Kidney (tissue), 14 donors: ENCODE results near the gene OLFML1. TPM values are rescaled to one million over a fixed set of nuclear protein-coding genes. Genes with fewer than 3 reads are reported as not detected.
A peak's percentile ranks its signal among the peaks of the same experiment; 100 is the strongest.

ENCODE experiments used
- DNase-seq, 5 donors: peaks; one replicate each; pipeline ENCODE4 v3.0.0-alpha.2; 2013 to 2020
- FAIRE-seq: peaks from 2 replicates; lab custom pipeline; 2012; peaks lifted over from hg19 to GRCh38; lab: Jason Lieb, UNC
- H3K27ac ChIP-seq, 2 donors: one replicate each; pipeline ENCODE4 v1.7.0; 2013; ENCODE audit warnings: low read depth in 2 of 2, low read length in 2 of 2, inconsistent platforms in 1 of 2
- H3K27me3 ChIP-seq: one replicate; pipeline ENCODE4 v1.7.1; 2013; ENCODE audit warnings: low read length, inconsistent platforms; ENCODE audit not compliant: control insufficient read depth, insufficient read depth
- H3K36me3 ChIP-seq, 3 donors: one replicate each; pipeline versions ENCODE4 v1.7.0 to v1.7.1; 2013; ENCODE audit warnings: low read length in 3 of 3, control low read depth in 1 of 3, inconsistent platforms in 1 of 3; ENCODE audit not compliant: insufficient read depth in 3 of 3, control insufficient read depth in 2 of 3
- H3K4me1 ChIP-seq, 3 donors: one replicate each; pipeline versions ENCODE4 v1.7.0 to v1.7.1; 2013; ENCODE audit warnings: low read length in 3 of 3, inconsistent platforms in 1 of 3, low read depth in 1 of 3; ENCODE audit not compliant: control insufficient read depth in 2 of 3, insufficient read depth in 2 of 3
- H3K4me3 ChIP-seq, 3 donors: one replicate each; pipeline versions ENCODE4 v1.7.0 to v1.8.1; 2013; ENCODE audit warnings: low read length in 3 of 3, control low read depth in 1 of 3, inconsistent platforms in 1 of 3
- H3K9ac ChIP-seq, 3 donors: one replicate each; pipeline versions ENCODE4 v1.7.0 to v1.7.1; 2013; ENCODE audit warnings: low read length in 3 of 3, control low read depth in 1 of 3, inconsistent platforms in 1 of 3
- H3K9me3 ChIP-seq, 3 donors: one replicate each; pipeline versions ENCODE4 v1.7.0 to v1.7.1; 2013; ENCODE audit warnings: low read length in 3 of 3, control low read depth in 1 of 3, inconsistent platforms in 1 of 3; ENCODE audit not compliant: control insufficient read depth in 2 of 3, insufficient read depth in 1 of 3
- CTCF ChIP-seq: IDR thresholded peaks from 3 replicates; pipeline ENCODE4 v1.5.1; 2012; ENCODE audit warnings: mild to moderate bottlenecking, moderate library complexity, borderline replicate concordance; ENCODE audit not compliant: insufficient read depth; ENCODE audit errors: extremely low read depth
- intact Hi-C: fragments of 100-400 bp; cut with DNase I; formaldehyde crosslinking; loops from one replicate; pipeline ENCODE4 v1.11.1; 2022
- polyA plus RNA-seq: library from polyadenylated mRNA; stranded (reverse); fragments of 350-450 nt; fragmentation: Illumina TruSeq; extraction: RNeasy Lipid Tissue Mini Kit (QIAGEN cat#74804); gene quantifications from one replicate; pipeline ENCODE4 v1.2.3, GENCODE V29; 2014; ENCODE audit warnings: low read depth, low replicate concordance; ENCODE audit not compliant: insufficient read depth
- total RNA-seq: library from RNA; stranded (reverse); fragmentation: NEBNext Ultra II Directional; extraction: Animal tissue kit (Norgen Biotek cat#: 25700); gene quantifications from one replicate; pipeline ENCODE4 v1.2.1, GENCODE V29; 2021
- donor health status: control.
- donor health status: control.
- donor health status: control.
- donor health status: control.
- donor health status: control.
- donor health status: DM: yes; HTN: yes; CAD: no.
- donor health status: Normal renal cell carcinoma (clear cell type).

The OLFML1 gene
- total and polyA plus RNA-seq, 2 donors from 2014 or later: 7.6 to 8.3 TPM

GRCh38 chr11:7545611-7546010, 60.3 kb downstream of the OLFML1 start:
- H3K9ac ChIP-seq: no peak overlapping the region
- no peak overlapping the region for H3K4me3 ChIP-seq
- H3K27ac ChIP-seq: no peak overlapping the region
- no peak for TF ChIP-seq CTCF
- intact Hi-C loops: no loop called here
- peaks cover 0 to 4% (median 0%) of the 10 kb centered on the region in 3 donors for H3K36me3 ChIP-seq
- no peak for DNase-seq
- no peaks in the 10 kb centered on the region for H3K9me3 ChIP-seq
- H3K4me1 ChIP-seq: no peaks in the 10 kb centered on the region
- H3K27me3 ChIP-seq: no peaks in the 10 kb centered on the region
- no peak for FAIRE-seq

GRCh38 chr11:7546324-7546791, 61.1 kb downstream of the OLFML1 start:
- Histone ChIP-seq H3K27ac (no peak overlapping the region), H3K27me3 (no peaks in the 10 kb centered on the region), H3K4me3 (no peak overlapping the region), H3K36me3 (peaks cover 0 to 4% (median 0%) of the 10 kb centered on the region in 3 donors), H3K9ac (no peak overlapping the region), H3K4me1 (no peaks in the 10 kb centered on the region), H3K9me3 (no peaks in the 10 kb centered on the region)
- no peak for TF ChIP-seq CTCF
- intact Hi-C loops: no loop called here
- no peak for FAIRE-seq
- no peak for DNase-seq

DNA sequence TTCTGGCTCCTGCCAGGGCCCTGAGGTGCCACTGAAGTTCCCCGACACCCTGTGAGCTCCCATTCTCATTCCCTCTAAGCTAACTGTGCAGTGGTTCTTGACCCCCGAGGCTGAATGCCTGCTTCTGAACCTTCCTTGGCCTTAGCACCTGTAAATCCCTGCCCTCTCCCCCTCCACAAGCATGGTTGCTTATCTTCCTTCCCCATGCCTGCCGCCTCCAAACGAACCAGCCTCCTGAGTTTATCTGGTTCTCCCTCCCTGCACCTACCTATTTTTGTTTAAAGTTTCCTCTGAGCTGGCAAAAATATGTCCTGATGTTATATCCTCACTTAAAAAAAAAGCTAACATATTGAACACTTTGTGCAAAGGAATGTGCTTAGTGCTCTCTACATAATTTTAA, 62.4 kb downstream of the OLFML1 start:
- TF ChIP-seq CTCF: no peak
- Histone ChIP-seq H3K4me3 (no peak overlapping the region), H3K4me1 (no peaks in the 10 kb centered on the region), H3K27ac (no peak overlapping the region), H3K9ac (no peak overlapping the region), H3K36me3 (peaks cover 0 to 4% (median 0%) of the 10 kb centered on the region in 3 donors), H3K27me3 (no peaks in the 10 kb centered on the region), H3K9me3 (no peaks in the 10 kb centered on the region)
- FAIRE-seq (no peak), DNase-seq (no peak)
- intact Hi-C loops: no loop called here

DNA sequence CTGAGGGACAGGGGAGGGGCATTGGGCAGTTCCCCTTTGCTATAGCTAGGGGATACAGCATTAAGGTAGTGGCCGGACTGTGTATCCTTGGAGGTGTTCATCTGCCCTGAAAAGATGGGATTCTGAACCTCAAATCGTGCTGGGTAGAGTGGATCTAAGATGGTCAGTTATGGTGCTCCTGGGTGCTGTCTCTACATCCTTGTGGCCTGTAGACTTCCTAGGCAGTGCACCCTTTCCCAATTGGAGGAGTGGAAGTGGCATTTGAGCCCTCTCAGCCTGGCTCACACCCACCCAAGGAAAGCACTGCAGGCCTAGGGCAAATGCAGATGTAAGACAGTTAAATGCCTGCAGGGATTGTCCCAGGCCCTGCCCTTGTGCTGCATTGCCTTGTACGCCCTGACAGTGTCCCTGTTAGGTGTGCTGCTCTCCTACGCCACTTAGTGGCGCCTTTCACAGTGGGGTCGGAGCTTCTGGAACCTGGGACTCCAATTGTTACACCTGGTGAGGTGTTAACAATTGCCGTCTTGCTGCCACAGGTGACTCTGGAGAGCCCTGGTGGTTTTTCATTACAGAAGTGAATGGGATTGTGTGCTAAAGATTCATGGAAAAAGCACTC, 63.5 kb downstream of the OLFML1 start:
- Histone ChIP-seq H3K36me3 (peaks cover 0 to 4% (median 0%) of the 10 kb centered on the region in 3 donors), H3K4me1 (no peaks in the 10 kb centered on the region), H3K4me3 (no peak overlapping the region), H3K27me3 (no peaks in the 10 kb centered on the region), H3K27ac (no peak overlapping the region), H3K9me3 (no peaks in the 10 kb centered on the region), H3K9ac (no peak overlapping the region)
- FAIRE-seq: no peak
- intact Hi-C loops: no loop called here
- TF ChIP-seq CTCF: peak; percentile 48
- no peak for DNase-seq
